ENCODE results near the gene PTCD1.
"Not testable (repeated sequence)": the region's sequence is repeated elsewhere in the genome, so short reads cannot be mapped to it uniquely, and the experiment has no call there.

Gene PTCD1

DNA sequence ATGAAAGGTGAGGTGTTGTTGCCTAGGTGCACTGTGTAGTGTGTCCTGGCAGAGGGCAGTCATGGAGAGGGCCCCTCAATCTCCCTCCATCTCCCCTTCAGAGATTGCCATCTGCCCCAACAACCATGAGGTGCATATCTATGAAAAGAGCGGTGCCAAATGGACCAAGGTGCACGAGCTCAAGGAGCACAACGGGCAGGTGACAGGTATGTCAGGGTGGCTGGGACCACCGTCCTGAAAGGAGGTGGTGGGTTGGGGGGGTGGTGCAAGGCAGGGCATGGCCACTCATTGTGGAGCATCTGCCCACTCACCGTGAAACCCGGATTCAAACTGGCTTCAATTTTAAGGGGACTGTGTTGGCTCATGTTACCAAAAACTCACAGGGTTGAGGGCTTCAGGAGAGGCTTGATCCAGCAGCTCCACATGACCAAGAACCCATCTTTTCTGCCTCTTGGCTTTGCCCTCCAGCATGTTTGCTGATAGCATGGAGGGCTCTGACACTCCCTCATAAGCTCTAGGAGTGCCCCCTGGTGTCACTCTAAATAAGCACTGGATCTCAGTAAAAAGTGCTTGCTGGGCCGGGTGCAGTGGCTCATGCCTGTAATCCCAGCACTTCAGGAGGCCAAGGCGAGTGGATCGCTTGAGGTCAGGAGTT is 51.9 kb downstream of the PTCD1 start:
- no peak for DNase-seq (ENCODE audit: low read depth)

DNA sequence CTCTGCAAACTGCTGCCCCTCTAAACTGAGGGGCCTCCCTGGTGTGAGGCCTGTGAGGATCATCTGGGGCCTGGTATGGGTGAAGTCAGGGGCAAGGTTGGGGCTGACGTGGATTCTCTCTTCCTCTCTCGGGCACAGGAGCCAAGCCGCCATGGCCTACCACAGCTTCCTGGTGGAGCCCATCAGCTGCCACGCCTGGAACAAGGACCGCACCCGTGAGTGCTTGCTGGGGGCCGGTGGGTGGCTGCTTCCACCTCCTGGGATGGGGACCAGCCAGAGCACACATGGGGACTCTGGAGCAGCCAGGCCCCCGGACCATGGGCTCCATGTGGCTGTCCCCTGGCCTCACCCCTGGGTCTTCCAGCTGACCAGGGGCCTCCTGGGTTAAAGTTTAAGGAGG is 53.0 kb downstream of the PTCD1 start:
- no peak for DNase-seq (ENCODE audit: low read depth)

GRCh38 chr7:99384523-99384922 is 54.1 kb downstream of the PTCD1 start:
- no peak for DNase-seq (ENCODE audit: low read depth)

GRCh38 chr7:99383791-99384370 is 54.7 kb downstream of the PTCD1 start:
- DNase-seq (ENCODE audit: low read depth) = no peak

- DNase-seq (ENCODE audit: low read depth) = no peak
These were observed 55.4 kb downstream of the PTCD1 start for GRCh38 chr7:99383203-99383602.

DNA sequence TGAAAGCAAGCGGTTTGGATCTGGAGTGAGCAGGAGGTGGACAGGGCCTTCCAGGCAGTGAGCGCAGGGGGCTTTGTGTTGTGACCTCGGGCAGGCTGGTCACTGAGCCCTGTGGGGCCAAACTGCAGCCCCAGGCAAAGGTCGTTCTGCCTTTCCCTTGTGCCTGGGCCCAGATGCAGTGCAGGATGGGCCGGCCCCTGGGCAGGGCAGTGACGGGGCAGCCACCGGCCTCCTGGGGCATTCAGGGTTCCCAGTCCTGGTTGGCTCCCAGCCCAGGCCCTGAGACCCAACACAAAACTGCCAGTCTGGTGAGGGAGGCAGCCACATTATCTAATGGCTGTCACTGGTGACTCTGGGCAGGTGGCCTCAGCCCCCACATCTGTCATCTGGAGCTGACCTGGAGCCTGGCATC is 56.9 kb downstream of the PTCD1 start:
- no peak for DNase-seq (ENCODE audit: low read depth)

DNA sequence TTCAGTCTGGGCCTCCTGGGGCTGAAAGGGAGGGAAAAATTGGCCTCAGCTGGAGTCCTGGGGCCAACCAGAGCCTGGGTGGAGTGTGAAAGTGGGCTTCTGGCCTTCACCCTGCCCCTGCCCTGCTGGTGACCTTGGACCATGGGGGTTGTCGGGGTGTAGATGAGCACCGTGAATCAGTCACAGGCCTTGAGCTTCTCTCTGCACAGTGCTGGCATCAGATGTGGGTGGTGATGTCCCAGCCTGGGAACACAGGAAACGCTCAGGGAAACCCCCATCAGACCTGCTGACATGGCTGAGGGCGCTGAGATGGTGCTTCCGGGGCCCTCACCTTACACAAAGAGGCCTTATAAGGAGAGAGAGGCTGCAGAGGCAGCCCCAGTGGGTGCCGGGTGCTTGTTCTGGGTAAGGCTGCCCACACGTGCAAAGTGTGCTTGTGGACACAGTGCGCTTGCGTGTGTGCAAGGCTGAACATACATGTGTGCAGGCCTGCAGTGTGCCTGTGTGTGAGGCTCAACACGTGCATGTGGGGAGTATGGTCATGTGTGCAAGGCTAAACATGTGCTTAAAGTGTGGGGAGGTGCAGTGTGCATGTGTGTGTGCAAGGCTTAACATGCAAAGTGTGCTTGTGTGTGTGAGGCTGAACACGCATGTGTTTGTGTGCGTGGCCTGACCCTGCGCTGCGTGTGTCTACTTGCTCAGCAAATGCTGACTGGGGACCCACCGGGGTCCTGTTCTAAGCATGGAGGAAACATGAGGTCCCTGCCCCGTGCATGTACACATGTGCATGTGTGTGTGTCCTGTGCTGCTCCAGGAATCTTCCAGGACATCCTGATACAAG is 57.6 kb downstream of the PTCD1 start:
- peak; percentile 79 for DNase-seq (ENCODE audit: low read depth)

DNA sequence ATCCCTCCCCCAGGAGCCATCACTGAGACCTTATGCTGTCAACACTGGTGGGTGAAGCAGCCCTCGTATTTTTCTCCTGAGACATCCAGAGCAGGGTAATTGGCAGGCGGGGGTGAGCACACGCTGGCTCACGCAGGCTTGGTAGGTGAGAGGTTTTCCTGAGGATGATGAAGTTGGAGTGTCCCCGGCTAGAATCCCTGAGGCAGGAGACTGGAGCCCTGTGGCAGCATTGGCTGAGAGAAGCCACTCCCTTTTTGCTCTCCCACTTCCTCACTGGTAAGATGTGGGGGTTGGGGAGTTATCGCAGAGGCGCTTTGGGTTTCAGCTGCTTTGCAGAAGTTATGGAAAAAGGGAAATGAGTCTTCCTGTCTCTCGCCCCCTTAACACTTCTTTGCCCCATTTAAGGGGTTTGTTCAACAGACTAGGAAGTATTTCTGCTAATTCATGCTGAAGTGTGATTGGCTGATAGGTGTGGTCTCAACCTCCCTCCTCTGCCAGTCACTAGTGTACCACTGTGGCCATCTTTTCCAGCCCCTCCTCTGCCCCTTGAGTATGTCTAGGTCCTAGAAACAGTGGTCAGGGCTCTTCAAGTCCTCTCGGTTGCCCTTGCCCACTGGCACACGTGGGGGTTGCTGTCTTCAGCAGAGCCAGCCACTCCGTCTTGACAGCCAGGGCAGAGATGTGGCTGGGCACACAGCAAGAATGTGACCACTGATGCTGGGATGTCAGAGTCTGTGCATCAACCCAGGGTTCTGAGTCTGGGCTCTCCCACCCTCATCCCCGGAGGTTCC is 58.4 kb downstream of the PTCD1 start:
- no peak for DNase-seq (ENCODE audit: low read depth)

- not testable (repeated sequence) for DNase-seq (ENCODE audit: low read depth)
These were observed 58.9 kb downstream of the PTCD1 start for GRCh38 chr7:99379693-99380031.

GRCh38 chr7:99379043-99379577 is 59.5 kb downstream of the PTCD1 start:
- DNase-seq (ENCODE audit: low read depth) = no peak

GRCh38 chr7:99375070-99375807 is 63.4 kb downstream of the PTCD1 start:
- DNase-seq (ENCODE audit: low read depth) = no peak

DNA sequence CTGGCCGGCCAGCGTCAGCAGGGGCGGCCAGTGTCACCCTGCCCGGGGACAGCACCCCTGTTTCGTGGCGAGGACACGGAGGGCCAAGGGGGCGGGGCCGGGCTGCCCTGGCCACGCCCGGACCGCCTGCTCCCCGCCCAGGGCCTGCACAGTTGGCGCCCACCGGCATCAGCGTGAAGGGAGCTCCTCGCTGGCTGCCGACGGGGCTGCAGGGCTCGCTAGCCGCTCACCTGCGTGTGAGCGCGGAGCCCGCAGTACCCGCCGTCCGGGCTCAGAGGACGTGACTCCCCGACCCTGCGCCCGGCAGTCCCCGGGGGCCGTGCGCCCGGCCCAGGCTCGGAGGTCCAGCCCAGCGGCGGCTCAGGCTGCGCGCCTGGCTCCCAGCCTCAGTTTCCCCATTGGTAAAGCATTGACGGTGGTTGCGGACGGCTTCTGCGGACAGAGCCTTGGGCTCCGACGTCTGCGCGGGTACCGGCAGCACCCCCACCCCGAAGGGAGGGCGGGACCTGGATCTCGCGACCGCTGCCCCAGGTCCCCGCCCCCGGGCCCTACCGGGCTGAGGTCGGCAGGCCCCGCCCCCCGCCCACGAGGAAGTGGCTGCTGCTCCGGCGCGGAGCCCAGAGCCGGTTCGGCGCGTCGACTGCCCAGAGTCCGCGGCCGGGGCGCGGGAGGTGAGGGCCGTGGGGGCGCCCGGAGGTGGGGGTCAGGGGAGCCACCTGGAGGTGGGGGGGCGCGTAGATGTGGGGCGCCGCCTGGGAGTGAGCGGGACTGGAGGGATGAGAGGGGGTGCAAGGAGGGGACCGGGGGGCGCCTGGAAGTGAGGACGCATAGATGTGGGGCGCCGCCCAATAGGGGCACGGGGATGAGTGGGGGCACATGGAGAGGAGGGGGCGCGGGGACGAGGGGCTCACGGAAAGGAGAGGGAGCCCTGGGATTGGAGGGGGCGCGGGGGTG is 64.2 kb downstream of the PTCD1 start, which contains the start of gene ARPC1B:
Gene ARPC1B, plus strand, starts transcription at position 620 of the 954 bp plus-strand sequence. CDS start 10,985 bp downstream, outside the sequence.
- DNase-seq (ENCODE audit: low read depth) = peak; percentile 78

DNA sequence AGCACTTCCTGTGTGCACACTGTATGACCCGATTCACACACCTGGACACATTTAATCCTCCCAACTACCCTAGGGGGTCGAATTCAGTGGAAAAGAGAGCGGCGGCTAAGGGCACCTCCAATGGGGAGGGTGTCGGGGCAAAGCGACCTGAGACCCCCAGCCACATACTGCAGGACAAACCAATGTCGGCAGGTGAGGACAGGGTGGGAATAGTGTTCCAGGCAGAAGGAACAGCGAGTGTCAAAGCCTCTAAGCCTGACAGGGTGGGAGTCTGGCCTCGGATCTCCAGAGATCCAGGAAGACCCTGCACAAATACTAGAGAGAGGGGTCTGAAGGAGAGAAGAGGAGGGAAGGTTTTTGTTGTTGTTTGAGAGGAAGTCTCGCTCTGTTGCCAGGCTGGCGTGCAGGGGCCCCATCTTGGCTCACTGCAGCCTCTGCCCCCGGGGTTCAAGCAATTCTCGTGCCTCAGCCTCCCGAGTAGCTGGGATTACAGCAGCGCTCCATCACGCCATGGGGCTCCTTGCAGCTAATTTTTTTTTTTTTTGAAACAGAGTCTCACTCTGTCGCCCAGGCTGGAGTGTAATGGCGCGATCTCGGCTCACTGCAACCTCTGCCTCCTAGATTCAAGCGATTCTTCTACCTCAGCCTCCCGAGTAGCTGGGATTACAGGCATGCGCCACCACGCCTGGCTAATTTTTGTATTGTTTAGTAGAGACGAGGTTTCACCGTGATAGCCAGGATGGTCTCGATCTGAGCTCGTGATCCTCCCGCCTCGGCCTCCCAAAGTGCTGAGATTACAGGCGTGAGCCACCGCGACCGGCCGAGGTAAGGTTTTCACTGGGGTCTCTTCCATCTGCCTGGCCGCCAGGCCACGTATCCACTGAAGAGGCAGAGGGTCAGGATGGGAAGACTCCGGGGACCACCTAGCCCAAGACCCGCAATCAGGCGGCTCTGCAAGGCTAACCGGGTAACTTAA is 65.2 kb downstream of the PTCD1 start:
- no peak for DNase-seq (ENCODE audit: low read depth)

- no peak for DNase-seq (ENCODE audit: low read depth)
These were observed 66.1 kb downstream of the PTCD1 start for GRCh38 chr7:99372275-99373090.

DNA sequence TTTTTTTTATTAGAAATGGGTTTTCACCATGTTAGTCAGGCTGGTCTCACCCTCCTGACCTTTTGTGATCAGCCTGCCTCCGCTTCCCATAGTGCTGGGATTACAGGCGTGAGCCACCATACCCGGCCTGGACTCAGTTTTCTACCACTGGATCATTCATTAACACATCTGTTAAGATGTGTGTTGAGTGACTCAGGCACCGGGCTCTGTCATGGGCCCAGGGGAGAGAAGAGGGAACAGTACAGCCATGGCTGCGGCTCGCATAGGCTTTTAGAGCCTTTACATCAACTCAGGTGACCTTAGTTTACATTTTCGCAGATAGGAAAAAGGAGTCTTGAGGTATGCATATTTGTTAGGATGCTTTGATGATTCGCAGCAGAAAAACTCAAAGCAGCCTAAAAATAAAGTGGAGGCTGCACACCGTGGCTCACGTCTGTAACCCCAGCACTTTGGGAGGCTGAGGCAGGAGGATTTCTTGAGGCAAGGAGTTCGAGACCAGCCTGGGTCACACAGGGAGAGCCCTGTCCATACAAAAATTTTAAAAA is 67.2 kb downstream of the PTCD1 start:
- DNase-seq (ENCODE audit: low read depth) = no peak

- DNase-seq (ENCODE audit: low read depth) = no peak
These were observed 68.7 kb downstream of the PTCD1 start for GRCh38 chr7:99369767-99370391.

DNA sequence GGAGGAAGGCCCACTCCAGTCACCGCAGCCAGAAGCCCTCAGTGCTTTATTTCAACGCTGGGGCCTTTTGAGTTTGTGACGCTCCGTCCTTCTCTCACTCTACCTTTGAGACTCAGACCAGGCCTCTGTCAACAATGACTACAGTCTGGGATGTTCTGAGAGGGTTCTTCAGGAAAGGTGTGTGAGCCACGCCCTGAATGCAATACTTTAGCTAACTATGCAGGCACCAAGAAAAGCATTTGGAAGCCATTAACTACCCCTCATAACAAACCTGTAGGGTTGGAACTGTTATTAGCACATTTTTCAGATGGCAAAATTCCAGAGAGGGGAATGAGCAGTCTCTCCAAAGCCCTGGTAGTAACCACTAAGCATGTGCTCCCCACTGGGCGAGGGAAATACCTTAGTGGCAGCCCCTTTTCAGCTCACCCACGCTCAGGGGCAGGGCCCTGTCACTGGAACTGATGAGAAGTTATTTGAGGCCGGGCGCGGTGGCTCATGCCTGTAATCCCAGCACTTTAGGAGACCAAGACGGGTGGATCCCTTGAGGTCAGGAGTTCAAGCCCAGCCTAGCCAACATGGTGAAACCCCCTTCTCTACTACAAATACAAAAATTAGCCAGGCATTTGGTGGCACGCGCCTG is 69.7 kb downstream of the PTCD1 start:
- no peak for DNase-seq (ENCODE audit: low read depth)

All from stimulated activated CD8-positive, alpha-beta memory T cell treated with anti-CD3 and anti-CD28 coated beads, Interleukin-7, amount 100 ng/mL, for 24 hours (primary cell).